WTC11 (cell line): ENCODE measurements around the gene KRT10.

ENCODE experiments used
- CTCF ChIP-seq: fragments of 200-600 bp; IDR thresholded peaks from 2 replicates; pipeline ENCODE4 v1.8.0; 2022; ENCODE audit warnings: antibody characterized with exemption
- MXD4 ChIP-seq: fragments of 250-450 bp; sonication (Bioruptor Pico); IDR thresholded peaks from 2 replicates; pipeline ENCODE4 v1.8.0; 2021; ENCODE audit warnings: mild to moderate bottlenecking, moderate library complexity, borderline replicate concordance
- SP1 ChIP-seq: sonication (generic); formaldehyde crosslinking; conservative IDR thresholded peaks from 2 replicates; pipeline ENCODE4 v1.8.1; 2022; ENCODE audit warnings: missing genetic modification reagents
- TEAD4 ChIP-seq: sonication (generic); formaldehyde crosslinking; IDR thresholded peaks from 2 replicates; pipeline ENCODE4 v1.8.0; 2022; ENCODE audit warnings: mild to moderate bottlenecking, missing genetic modification reagents
- USF2 ChIP-seq: sonication (generic); formaldehyde crosslinking; IDR thresholded peaks from 2 replicates; pipeline ENCODE4 v1.8.1; 2023; ENCODE audit warnings: mild to moderate bottlenecking, missing genetic modification reagents, moderate library complexity
- ZNF138 ChIP-seq: sonication (generic); formaldehyde crosslinking; conservative IDR thresholded peaks from 2 replicates; pipeline ENCODE4 v1.8.1; 2022; ENCODE audit warnings: mild to moderate bottlenecking, moderate library complexity, missing genetic modification reagents

- TF ChIP-seq CTCF (no peak), TEAD4 (CRISPR knock-in tag) (no peak), SP1 (CRISPR knock-in tag) (no peak), USF2 (CRISPR knock-in tag) (no peak), MXD4 (CRISPR knock-in tag) (no peak), ZNF138 (CRISPR knock-in tag) (no peak)
These were observed 21.3 kb downstream of the KRT10 start for GRCh38 chr17:40801157-40801556.
